Measurements from ENCODE around the gene GRAMD1A. TPM values are rescaled to one million over a fixed set of nuclear protein-coding genes. Genes with fewer than 3 reads are reported as not detected.
A peak's percentile ranks its signal among the peaks of the same experiment; 100 is the strongest.

The GRAMD1A gene
- total and polyA plus RNA-seq, 8 donors, result 92.7 to 137 (median 116) TPM

DNA sequence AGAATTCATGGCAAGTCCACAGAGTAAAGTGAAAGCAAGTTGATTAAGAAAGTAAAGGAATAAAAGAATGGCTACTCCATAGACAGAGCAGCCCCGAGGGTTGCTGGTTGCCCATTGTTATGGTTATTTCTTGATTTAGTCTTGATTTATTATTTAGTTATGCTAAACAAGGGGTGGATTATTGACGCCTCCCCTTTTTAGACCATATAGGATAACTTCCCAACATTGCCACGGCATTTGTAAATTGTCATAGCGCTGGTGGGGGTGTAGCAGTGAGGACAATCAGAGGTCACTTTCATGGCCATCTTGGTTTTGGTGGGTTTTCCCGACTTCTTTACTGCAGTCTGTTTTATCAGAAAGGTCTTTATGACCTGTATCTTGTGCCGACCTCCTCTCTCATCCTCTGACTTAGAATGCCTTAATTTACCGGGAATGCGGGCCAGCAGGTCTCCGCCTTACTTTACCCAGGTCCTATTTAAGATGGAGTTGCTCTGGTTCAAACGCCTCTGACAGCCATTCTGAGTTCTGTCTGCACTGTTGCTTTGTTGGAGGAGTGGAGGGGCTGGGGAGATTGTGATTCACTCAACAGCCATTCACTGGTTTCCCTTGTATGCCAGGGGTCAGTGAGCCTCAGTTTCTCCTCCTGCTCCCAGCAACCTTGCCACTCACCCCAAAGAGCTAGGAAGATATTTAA is 69.0 kb downstream of the GRAMD1A start:
- intact Hi-C loops (cut with DNase I), result loop anchor here in 1 of 2 donors (10.0 kb wide), 1 partner anchor 66 kb away; the partner anchor contains the start of genes FXYD1 and LGI4
- H3K36me3 ChIP-seq, result no peaks in the 10 kb centered on the region
- H3K4me1 ChIP-seq, result no peaks in the 10 kb centered on the region
- H3K4me3 ChIP-seq, result no peak overlapping the region
- ATAC-seq (no peak), DNase-seq (no peak)
- TF ChIP-seq, protein P1, sequence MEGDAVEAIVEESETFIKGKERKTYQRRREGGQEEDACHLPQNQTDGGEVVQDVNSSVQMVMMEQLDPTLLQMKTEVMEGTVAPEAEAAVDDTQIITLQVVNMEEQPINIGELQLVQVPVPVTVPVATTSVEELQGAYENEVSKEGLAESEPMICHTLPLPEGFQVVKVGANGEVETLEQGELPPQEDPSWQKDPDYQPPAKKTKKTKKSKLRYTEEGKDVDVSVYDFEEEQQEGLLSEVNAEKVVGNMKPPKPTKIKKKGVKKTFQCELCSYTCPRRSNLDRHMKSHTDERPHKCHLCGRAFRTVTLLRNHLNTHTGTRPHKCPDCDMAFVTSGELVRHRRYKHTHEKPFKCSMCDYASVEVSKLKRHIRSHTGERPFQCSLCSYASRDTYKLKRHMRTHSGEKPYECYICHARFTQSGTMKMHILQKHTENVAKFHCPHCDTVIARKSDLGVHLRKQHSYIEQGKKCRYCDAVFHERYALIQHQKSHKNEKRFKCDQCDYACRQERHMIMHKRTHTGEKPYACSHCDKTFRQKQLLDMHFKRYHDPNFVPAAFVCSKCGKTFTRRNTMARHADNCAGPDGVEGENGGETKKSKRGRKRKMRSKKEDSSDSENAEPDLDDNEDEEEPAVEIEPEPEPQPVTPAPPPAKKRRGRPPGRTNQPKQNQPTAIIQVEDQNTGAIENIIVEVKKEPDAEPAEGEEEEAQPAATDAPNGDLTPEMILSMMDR (IDR thresholded peaks at IDR 0.05), result no peak
- H3K27me3 ChIP-seq, result no peaks in the 10 kb centered on the region
- no peak overlapping the region for H3K27ac ChIP-seq
- peaks cover 0 to 9% of the 10 kb centered on the region in 2 donors for H3K9me3 ChIP-seq

DNA sequence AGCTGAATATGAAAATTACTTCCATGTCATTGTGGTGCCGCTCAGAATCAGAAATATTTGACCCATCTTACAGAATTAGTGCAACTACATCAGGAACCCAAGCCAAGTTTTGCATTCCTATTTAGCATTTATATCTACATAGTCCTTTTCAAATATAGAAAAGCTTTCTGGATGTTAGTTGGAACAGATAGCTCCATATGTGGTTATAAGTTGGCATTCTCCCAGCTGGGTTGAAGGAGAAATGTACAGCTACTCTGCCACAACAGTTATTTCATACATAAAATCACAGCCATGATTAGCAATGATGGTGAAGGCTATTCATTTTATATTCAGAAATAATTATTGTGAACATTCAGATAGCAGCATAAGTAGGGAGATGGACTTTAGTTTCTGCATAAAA is 69.6 kb downstream of the GRAMD1A start:
- intact Hi-C loops (cut with DNase I), result loop anchor here in 1 of 2 donors (10.0 kb wide), 1 partner anchor 65 kb away; the partner anchor contains the start of genes FXYD1 and LGI4
- ATAC-seq (no peak), DNase-seq (peak in 1 of 4 donors; percentile 11)

GRCh38 chr19:35070471-35070870 is 70.3 kb downstream of the GRAMD1A start:
- TF ChIP-seq, protein P1 (IDR thresholded peaks at IDR 0.05), result no peak
- Histone ChIP-seq H3K4me1 (no peaks in the 10 kb centered on the region), H3K36me3 (no peaks in the 10 kb centered on the region), H3K27ac (no peak overlapping the region), H3K4me3 (no peak overlapping the region), H3K27me3 (no peaks in the 10 kb centered on the region), H3K9me3 (peaks cover 0 to 9% of the 10 kb centered on the region in 2 donors)
- DNase-seq (no peak), ATAC-seq (no peak)
- intact Hi-C loops (cut with DNase I), result no loop called here

More for the DNA sequence above, 69.6 kb downstream of the GRAMD1A start:
- Histone ChIP-seq H3K4me1 (no peaks in the 10 kb centered on the region), H3K9me3 (peaks cover 0 to 9% of the 10 kb centered on the region in 2 donors), H3K4me3 (no peak overlapping the region), H3K27me3 (no peaks in the 10 kb centered on the region), H3K36me3 (no peaks in the 10 kb centered on the region), H3K27ac (no peak overlapping the region)
- TF ChIP-seq, protein P1 (IDR thresholded peaks at IDR 0.05), result no peak

GRCh38 chr19:35073516-35073915 is 73.4 kb downstream of the GRAMD1A start:
- intact Hi-C loops (cut with DNase I), result no loop called here
- H3K36me3 ChIP-seq, result no peaks in the 10 kb centered on the region
- TF ChIP-seq, protein P1 (IDR thresholded peaks at IDR 0.05), result no peak
- DNase-seq (no peak), ATAC-seq (no peak)
- no peaks in the 10 kb centered on the region for H3K27me3 ChIP-seq
- no peaks in the 10 kb centered on the region for H3K4me1 ChIP-seq
- peaks cover 0 to 9% of the 10 kb centered on the region in 2 donors for H3K9me3 ChIP-seq
- no peak overlapping the region for H3K4me3 ChIP-seq
- no peak overlapping the region for H3K27ac ChIP-seq

DNA sequence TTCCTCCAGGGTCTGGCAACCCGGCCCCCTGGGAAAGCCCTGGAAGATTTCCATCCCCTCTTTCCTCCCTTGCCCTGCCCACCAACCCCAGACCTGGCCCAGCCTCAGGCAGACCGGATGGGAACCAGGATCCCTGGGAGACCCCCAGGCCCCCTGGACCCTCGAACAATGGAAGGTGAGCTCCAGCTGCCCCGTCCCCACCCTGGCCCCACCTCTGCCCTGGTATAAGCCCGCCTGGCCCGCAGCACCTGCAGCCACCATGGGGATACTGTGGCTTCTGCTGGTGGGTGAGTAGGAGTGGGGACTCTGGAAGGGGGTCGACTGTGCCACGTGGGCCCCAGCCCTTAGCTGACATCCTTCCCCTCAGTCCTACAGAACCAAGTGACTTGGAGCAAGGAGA is 73.8 kb downstream of the GRAMD1A start:
- DNase-seq (no peak), ATAC-seq (no peak)
- Histone ChIP-seq H3K9me3 (peaks cover 0 to 9% of the 10 kb centered on the region in 2 donors), H3K27ac (no peak overlapping the region), H3K27me3 (no peaks in the 10 kb centered on the region), H3K36me3 (no peaks in the 10 kb centered on the region), H3K4me1 (no peaks in the 10 kb centered on the region), H3K4me3 (no peak overlapping the region)
- intact Hi-C loops (cut with DNase I), result no loop called here
- TF ChIP-seq, protein P1 (IDR thresholded peaks at IDR 0.05), result no peak
